LNCaP clone FGC (cell line): ENCODE measurements around the gene HMCN2.

ENCODE experiments used
- DNase-seq: peaks from one replicate; pipeline ENCODE4 v3.0.0-alpha.2; 2011; ENCODE audit warnings: low read depth
- H3K4me3 ChIP-seq: 2 replicates; pipeline ENCODE4 v1.5.1; 2011; ENCODE audit warnings: mild to moderate bottlenecking, low read depth, low read length, control low read depth
- CTCF ChIP-seq: IDR thresholded peaks from 2 replicates; pipeline ENCODE4 v1.5.1; 2012; ENCODE audit warnings: mild to moderate bottlenecking; ENCODE audit not compliant: control insufficient read depth, insufficient read depth; ENCODE audit errors: extremely low read depth

HMCN2 gene

GRCh38 chr9:130422546-130422945 lies 157.0 kb downstream of the HMCN2 start:
- TF ChIP-seq CTCF: no peak
- DNase-seq: no peak
- no peak overlapping the region for H3K4me3 ChIP-seq

GRCh38 chr9:130423272-130423671 lies 157.7 kb downstream of the HMCN2 start:
- H3K4me3 ChIP-seq: no peak overlapping the region
- TF ChIP-seq CTCF: no peak
- DNase-seq: no peak

GRCh38 chr9:130424595-130425454 lies 159.3 kb downstream of the HMCN2 start:
- no peak for DNase-seq
- TF ChIP-seq CTCF: no peak
- H3K4me3 ChIP-seq: no peak overlapping the region

- TF ChIP-seq CTCF: no peak
- no peak for DNase-seq
- no peak overlapping the region for H3K4me3 ChIP-seq
Measured at GRCh38 chr9:130425741-130426466, 160.3 kb downstream of the HMCN2 start.

- no peak for DNase-seq
- no peak for TF ChIP-seq CTCF
- H3K4me3 ChIP-seq: no peak overlapping the region
Measured at GRCh38 chr9:130426467-130426773, 160.9 kb downstream of the HMCN2 start.

- DNase-seq: no peak
- TF ChIP-seq CTCF: no peak
- no peak overlapping the region for H3K4me3 ChIP-seq
Measured at GRCh38 chr9:130426883-130427282, 161.3 kb downstream of the HMCN2 start.

GRCh38 chr9:130427326-130427725 lies 161.8 kb downstream of the HMCN2 start:
- no peak for TF ChIP-seq CTCF
- H3K4me3 ChIP-seq: no peak overlapping the region
- DNase-seq: no peak
